ENCODE data around the gene MEGF8. TPM values are rescaled to one million over a fixed set of nuclear protein-coding genes. Genes with fewer than 3 reads are reported as not detected.

MEGF8 gene
- total and polyA plus RNA-seq, 2 of the 13 experiments (the other 11 are each of a cell fraction or from before 2014, with no cell fraction given), result 4.0 to 8.8 TPM

- TF ChIP-seq ZNF333 (CRISPR knock-in tag; IDR thresholded peaks at IDR 0.05; ENCODE audit: borderline replicate concordance) (no peak), ZSCAN5A (CRISPR knock-in tag; IDR thresholded peaks at IDR 0.05; ENCODE audit: borderline replicate concordance) (no peak), NFRKB (IDR thresholded peaks at IDR 0.05) (no peak), RNF2 (conservative IDR thresholded peaks at IDR 0.05; ENCODE audit: low read depth) (no peak), DZIP1 (CRISPR knock-in tag; IDR thresholded peaks at IDR 0.05) (no peak), ZNF839 (CRISPR knock-in tag; IDR thresholded peaks at IDR 0.05; ENCODE audit: borderline replicate concordance) (no peak), ZNF12 (CRISPR knock-in tag; IDR thresholded peaks at IDR 0.05) (peak; percentile 80), TIGD3 (CRISPR knock-in tag; IDR thresholded peaks at IDR 0.05; ENCODE audit: borderline replicate concordance) (no peak), KAT2B (IDR thresholded peaks at IDR 0.05; ENCODE audit: borderline replicate concordance, low read depth, low read length) (no peak), ZNF703 (CRISPR knock-in tag; IDR thresholded peaks at IDR 0.05; ENCODE audit: borderline replicate concordance) (no peak), JARID2 (CRISPR knock-in tag; IDR thresholded peaks at IDR 0.05; ENCODE audit: insufficient replicate concordance) (no peak), LCORL (IDR thresholded peaks at IDR 0.05) (no peak), LCORL (CRISPR knock-in tag; IDR thresholded peaks at IDR 0.05) (no peak), SMARCC2 (IDR thresholded peaks at IDR 0.05) (no peak), SIN3A (IDR thresholded peaks at IDR 0.05; ENCODE audit: borderline replicate concordance, low read depth, low read length) (peak; percentile 31; the same call in 1 of the 2 replicates)
- TF ChIP-seq, protein P1, sequence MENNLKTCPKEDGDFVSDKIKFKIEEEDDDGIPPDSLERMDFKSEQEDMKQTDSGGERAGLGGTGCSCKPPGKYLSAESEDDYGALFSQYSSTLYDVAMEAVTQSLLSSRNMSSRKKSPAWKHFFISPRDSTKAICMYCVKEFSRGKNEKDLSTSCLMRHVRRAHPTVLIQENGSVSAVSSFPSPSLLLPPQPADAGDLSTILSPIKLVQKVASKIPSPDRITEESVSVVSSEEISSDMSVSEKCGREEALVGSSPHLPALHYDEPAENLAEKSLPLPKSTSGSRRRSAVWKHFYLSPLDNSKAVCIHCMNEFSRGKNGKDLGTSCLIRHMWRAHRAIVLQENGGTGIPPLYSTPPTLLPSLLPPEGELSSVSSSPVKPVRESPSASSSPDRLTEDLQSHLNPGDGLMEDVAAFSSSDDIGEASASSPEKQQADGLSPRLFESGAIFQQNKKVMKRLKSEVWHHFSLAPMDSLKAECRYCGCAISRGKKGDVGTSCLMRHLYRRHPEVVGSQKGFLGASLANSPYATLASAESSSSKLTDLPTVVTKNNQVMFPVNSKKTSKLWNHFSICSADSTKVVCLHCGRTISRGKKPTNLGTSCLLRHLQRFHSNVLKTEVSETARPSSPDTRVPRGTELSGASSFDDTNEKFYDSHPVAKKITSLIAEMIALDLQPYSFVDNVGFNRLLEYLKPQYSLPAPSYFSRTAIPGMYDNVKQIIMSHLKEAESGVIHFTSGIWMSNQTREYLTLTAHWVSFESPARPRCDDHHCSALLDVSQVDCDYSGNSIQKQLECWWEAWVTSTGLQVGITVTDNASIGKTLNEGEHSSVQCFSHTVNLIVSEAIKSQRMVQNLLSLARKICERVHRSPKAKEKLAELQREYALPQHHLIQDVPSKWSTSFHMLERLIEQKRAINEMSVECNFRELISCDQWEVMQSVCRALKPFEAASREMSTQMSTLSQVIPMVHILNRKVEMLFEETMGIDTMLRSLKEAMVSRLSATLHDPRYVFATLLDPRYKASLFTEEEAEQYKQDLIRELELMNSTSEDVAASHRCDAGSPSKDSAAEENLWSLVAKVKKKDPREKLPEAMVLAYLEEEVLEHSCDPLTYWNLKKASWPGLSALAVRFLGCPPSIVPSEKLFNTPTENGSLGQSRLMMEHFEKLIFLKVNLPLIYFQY (CRISPR knock-in tag; IDR thresholded peaks at IDR 0.05; ENCODE audit: borderline replicate concordance), result no peak
- TF ChIP-seq, protein P2, sequence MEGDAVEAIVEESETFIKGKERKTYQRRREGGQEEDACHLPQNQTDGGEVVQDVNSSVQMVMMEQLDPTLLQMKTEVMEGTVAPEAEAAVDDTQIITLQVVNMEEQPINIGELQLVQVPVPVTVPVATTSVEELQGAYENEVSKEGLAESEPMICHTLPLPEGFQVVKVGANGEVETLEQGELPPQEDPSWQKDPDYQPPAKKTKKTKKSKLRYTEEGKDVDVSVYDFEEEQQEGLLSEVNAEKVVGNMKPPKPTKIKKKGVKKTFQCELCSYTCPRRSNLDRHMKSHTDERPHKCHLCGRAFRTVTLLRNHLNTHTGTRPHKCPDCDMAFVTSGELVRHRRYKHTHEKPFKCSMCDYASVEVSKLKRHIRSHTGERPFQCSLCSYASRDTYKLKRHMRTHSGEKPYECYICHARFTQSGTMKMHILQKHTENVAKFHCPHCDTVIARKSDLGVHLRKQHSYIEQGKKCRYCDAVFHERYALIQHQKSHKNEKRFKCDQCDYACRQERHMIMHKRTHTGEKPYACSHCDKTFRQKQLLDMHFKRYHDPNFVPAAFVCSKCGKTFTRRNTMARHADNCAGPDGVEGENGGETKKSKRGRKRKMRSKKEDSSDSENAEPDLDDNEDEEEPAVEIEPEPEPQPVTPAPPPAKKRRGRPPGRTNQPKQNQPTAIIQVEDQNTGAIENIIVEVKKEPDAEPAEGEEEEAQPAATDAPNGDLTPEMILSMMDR (CRISPR knock-in tag; IDR thresholded peaks at IDR 0.05), result no peak; the same call in 1 of the 2 replicates
Measured at GRCh38 chr19:42316223-42317211, 8.9 kb upstream of the MEGF8 start (continued).
